Stimulated activated CD4-positive, alpha-beta T cell treated with anti-CD3 and anti-CD28 coated beads, Interleukin-4, amount 100 ng/mL, for 1 hour (primary cell): ENCODE data around the gene KIF1A.

Experiments
- DNase-seq: peaks from one replicate; pipeline ENCODE4 v3.0.0-alpha.2; 2020

The KIF1A gene, protein sequence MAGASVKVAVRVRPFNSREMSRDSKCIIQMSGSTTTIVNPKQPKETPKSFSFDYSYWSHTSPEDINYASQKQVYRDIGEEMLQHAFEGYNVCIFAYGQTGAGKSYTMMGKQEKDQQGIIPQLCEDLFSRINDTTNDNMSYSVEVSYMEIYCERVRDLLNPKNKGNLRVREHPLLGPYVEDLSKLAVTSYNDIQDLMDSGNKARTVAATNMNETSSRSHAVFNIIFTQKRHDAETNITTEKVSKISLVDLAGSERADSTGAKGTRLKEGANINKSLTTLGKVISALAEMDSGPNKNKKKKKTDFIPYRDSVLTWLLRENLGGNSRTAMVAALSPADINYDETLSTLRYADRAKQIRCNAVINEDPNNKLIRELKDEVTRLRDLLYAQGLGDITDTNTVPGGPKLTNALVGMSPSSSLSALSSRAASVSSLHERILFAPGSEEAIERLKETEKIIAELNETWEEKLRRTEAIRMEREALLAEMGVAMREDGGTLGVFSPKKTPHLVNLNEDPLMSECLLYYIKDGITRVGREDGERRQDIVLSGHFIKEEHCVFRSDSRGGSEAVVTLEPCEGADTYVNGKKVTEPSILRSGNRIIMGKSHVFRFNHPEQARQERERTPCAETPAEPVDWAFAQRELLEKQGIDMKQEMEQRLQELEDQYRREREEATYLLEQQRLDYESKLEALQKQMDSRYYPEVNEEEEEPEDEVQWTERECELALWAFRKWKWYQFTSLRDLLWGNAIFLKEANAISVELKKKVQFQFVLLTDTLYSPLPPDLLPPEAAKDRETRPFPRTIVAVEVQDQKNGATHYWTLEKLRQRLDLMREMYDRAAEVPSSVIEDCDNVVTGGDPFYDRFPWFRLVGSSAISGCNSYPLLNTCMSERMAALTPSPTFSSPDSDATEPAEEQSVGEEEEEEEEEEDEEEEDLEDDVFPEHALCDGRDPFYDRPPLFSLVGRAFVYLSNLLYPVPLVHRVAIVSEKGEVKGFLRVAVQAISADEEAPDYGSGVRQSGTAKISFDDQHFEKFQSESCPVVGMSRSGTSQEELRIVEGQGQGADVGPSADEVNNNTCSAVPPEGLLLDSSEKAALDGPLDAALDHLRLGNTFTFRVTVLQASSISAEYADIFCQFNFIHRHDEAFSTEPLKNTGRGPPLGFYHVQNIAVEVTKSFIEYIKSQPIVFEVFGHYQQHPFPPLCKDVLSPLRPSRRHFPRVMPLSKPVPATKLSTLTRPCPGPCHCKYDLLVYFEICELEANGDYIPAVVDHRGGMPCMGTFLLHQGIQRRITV (N-terminal part only)

DNA sequence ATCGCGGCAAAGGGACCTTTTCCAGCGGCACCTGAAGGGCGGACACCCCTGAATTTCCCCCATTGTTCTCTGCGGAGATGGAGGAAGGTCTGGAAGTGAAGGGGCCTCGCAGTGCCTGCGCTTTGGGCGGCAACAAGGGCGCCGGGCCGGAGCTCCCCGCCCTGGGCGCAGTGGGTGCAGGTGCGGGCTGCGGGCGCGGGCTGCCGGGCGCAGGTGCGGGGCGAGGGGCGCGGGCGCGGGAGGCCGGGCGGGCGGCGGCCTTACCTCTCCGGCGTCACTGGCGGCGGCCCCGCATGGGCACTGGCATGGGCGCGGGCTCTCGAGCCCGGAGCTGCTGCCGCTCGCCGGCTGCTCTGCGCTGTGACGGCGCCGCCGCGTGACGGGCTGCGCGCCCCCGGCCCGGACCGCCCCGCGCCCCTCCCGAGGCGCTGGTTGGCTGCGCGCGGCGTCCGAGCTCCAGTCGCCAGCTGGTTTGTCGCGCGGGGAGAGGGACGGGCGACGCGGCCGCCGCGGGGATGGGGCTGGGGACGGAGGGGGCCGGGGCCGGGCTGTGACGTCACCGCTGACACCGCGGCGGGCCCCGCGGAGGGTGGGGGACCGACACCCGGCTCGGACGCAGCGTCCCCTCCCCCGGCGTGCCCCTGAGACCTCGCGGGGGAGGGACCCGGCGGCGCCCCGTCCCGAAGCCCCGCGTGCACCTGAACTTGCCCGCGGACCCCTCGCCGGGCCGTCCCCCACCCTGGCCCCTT lies at the start of gene KIF1A:
Gene KIF1A (minus strand): TSS at position 362 of the 749 bp plus-strand sequence. CDS start 22,467 bp downstream, outside the sequence.
- DNase-seq, result peak; percentile 20

GRCh38 chr2:240869109-240869955 lies 49.3 kb upstream of the KIF1A start:
- DNase-seq, result no peak

GRCh38 chr2:240868286-240869108 lies 48.5 kb upstream of the KIF1A start, which contains the start of gene AGXT:
Gene AGXT (plus strand): TSS chr2:240868824. CDS start chr2:240868866, 42 bp downstream.
- no peak for DNase-seq

GRCh38 chr2:240865391-240865790 lies 45.4 kb upstream of the KIF1A start:
- no peak for DNase-seq

DNA sequence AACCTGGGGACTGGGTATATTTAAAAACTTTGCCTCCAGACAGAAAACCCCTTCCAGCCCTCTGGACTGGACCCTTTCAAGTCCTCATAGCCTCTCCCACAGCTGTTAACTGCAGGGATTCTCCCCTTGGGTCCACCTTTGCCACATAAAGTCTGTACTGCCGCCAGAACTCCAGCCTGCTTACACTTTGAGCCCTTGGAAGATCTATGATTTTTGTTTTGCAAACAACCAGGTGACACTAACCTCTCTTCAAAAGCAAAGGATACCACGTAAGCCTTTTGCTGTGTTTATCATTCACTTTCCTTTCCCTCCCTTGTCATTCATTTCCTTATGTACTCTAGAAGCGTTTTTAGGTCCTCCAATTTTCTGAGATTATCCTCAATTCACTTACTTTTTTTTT lies 44.5 kb upstream of the KIF1A start:
- no peak for DNase-seq

DNA sequence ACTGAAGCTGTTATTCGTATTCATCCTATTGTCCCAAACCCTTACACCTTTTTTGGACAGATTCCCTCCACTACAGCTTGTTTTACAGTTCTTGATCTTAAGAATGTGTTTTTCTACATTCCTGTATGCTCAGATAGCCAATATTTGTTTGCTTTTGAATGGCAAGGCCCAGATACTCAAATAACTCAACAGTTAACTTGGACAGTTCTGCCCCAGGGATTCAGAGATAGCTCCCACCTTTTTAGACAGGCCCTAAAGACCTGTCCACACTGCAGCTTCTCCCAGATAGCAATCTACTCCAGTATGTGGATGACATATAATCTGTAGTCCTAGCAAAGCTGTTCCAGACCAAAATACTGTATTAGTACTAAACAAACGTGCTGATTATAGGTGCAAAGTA lies 41.5 kb upstream of the KIF1A start:
- DNase-seq, result no peak

- DNase-seq, result no peak
These were observed 38.9 kb upstream of the KIF1A start for GRCh38 chr2:240858871-240859270.

GRCh38 chr2:240858321-240858720 lies 38.3 kb upstream of the KIF1A start:
- DNase-seq, result no peak

- DNase-seq, result no peak
These were observed 37.3 kb upstream of the KIF1A start for GRCh38 chr2:240857039-240858008.

DNA sequence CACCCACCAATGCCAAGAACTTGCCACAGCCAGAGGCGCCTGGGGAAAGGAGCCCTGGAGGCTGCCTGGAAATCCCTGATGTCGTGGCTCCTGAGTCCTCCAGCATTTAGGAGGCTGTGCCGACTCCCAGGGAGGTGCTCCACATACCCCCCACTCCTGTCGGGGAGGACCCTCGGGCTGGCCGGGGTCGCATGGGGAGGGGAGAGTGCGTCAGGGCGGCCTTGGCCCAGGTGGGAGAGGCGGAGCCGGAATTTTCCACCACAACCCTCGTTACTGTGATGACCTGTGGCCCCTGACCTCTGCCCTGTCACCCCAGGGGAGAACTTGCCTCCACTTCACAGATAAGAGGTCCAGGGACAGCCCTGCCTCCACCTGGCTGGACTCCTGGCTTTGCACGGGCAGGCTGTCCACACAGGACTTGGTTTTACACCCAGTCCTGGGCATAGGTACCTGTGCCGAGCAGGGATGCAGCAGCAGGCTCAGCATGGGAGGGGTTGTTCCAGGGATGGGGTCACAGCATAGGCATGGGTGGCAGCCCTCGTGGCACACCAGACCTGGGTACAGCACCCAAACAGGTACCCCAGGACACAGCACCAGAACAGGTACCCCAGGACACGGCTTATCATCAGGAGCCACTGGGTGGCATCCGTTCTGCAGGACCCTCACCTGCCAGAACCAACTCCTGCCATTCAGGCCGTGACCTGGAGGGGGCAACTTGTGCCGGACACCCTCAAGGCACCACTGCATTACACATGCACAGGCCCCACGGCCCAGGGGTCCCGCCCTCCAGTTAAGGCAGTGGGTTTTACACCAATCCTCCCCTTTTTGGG lies 36.3 kb upstream of the KIF1A start:
- DNase-seq, result no peak

- no peak for DNase-seq
These were observed 35.7 kb upstream of the KIF1A start for GRCh38 chr2:240855670-240856069.

DNA sequence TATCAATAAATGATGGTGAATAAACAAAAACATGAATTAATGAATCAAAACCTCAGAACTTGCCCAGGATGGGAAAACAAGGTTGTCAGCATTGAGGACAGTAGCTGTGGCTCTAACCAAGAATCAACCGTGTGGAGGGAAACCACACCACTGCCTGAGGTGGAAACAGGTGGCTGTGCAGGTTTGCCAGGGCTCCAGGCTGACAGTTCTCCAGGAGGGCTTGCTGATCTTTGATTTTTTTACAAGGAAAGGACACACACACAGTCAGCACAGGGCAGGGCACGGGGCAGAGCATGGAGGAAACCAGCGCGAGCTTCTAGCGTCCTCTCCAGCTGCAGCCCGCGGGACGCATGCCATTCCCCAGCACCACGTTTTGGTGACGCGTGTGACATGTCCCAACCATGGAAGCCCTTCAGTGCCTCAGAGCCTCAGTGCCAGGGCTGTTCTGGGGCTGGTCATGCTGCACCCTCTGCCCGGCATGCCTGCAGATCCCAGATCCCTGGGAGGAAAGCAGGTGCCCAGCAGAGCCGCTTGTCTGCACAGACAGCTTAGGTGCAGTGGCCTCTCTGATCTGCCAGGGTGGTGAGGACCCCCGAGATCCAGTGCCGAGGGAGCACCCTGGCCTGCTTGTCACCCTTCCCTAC lies 32.8 kb upstream of the KIF1A start:
- no peak for DNase-seq

GRCh38 chr2:240851078-240851991 lies 31.3 kb upstream of the KIF1A start:
- peak; percentile 82 for DNase-seq

GRCh38 chr2:240850756-240851077 lies 30.7 kb upstream of the KIF1A start:
- no peak for DNase-seq

- no peak for DNase-seq
These were observed 30.0 kb upstream of the KIF1A start for GRCh38 chr2:240850026-240850425.

DNA sequence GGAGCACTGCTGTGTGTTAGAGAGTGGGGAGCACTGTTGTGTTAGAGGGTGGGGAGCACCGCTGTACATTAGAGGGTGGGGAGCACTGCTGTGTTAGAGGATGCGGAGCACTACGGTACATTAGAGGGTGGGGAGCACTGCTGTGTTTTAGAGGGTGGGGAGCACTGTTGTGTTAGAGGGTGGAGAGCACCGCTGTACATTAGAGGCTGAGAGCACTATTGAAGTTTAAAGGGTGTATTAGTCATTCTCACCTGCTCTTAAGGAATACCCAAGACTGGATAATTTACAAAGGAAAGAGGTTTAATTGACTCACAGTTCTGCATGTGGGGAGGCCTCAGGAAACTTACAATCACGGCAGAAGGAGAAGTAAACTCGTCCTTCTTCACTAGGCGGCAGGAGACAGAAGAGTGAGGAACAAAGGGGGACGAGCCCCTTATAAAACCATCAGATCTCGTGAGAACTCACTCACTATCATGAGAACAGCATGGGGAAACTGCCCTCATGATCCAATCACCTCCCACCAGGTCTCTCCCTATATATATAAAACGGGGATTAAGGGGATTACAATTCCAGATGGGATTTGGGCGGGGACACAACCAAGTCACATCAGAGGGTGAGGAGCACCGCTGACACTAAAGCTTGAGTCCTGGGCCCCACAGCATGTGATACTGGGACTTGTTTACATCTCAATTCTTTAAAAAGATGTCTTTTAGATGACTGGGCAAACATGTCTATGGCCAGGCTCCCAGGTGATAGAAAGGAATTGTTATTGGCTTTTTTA lies 29.1 kb upstream of the KIF1A start:
- DNase-seq, result no peak
